Kidney epithelial cell (primary cell): ENCODE data around the gene ZP2. TPM values are rescaled to one million over a fixed set of nuclear protein-coding genes. Genes with fewer than 3 reads are reported as not detected.

Source experiments
- DNase-seq: peaks from one replicate; pipeline ENCODE4 v3.0.0-alpha.2; 2010; ENCODE audit warnings: low read depth
- H3K27me3 ChIP-seq: 2 replicates; pipeline ENCODE4 v1.6.0; 2011; ENCODE audit warnings: low read length; ENCODE audit not compliant: control insufficient read depth, insufficient read depth
- H3K36me3 ChIP-seq: 2 replicates; pipeline ENCODE4 v1.5.1; 2011; ENCODE audit warnings: low read length; ENCODE audit not compliant: control insufficient read depth, insufficient read depth
- H3K4me3 ChIP-seq: 2 replicates; pipeline ENCODE4 v1.5.1; 2011; ENCODE audit warnings: low read depth, mild to moderate bottlenecking, control low read depth, low read length
- total RNA-seq: library from RNA; depleted of rRNA; stranded (reverse); fragments of >200 nt; gene quantifications from 2 replicates; pipeline ENCODE4 v1.2.3, GENCODE V29; 2015
- TF ChIP-seq, protein P1 (sequence below): IDR thresholded peaks from 2 replicates; pipeline ENCODE4 v1.5.1; 2011; ENCODE audit warnings: mild to moderate bottlenecking, moderate library complexity, low read length, control low read depth, inconsistent platforms; ENCODE audit not compliant: insufficient read depth, poor library complexity, severe bottlenecking

Gene ZP2
- total RNA-seq, 1 donor from 2014 or later, result not detected

GRCh38 chr16:21150375-21151001 is 60.9 kb downstream of the ZP2 start, which contains the start of gene DNAH3:
Gene DNAH3 (minus strand): TSS chr16:21150846. CDS start chr16:21150319, 527 bp downstream.
- Histone ChIP-seq H3K36me3 (no peaks in the 10 kb centered on the region), H3K4me3 (no peak within 1 kb of the TSS), H3K27me3 (no peaks in the 10 kb centered on the region)
- peak; percentile 69 for DNase-seq
- TF ChIP-seq, protein P1, sequence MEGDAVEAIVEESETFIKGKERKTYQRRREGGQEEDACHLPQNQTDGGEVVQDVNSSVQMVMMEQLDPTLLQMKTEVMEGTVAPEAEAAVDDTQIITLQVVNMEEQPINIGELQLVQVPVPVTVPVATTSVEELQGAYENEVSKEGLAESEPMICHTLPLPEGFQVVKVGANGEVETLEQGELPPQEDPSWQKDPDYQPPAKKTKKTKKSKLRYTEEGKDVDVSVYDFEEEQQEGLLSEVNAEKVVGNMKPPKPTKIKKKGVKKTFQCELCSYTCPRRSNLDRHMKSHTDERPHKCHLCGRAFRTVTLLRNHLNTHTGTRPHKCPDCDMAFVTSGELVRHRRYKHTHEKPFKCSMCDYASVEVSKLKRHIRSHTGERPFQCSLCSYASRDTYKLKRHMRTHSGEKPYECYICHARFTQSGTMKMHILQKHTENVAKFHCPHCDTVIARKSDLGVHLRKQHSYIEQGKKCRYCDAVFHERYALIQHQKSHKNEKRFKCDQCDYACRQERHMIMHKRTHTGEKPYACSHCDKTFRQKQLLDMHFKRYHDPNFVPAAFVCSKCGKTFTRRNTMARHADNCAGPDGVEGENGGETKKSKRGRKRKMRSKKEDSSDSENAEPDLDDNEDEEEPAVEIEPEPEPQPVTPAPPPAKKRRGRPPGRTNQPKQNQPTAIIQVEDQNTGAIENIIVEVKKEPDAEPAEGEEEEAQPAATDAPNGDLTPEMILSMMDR, result no peak

Other genes with a start within 250 kb of the ZP2 start
- under 0.01 TPM in 1 of 2 replicates, not detected in the other for gene DNAH3, start 60.7 kb downstream of the ZP2 start, total RNA-seq
- gene LDAF1, start 52.9 kb downstream of the ZP2 start, total RNA-seq, result 65.0 and 82.9 TPM in 2 replicates
- not detected in 2 replicates for gene ANKS4B, start 22.1 kb upstream of the ZP2 start, total RNA-seq
- 0.96 and 2.0 TPM in 2 replicates for gene CRYM, start 66.7 kb upstream of the ZP2 start, total RNA-seq